CD14-positive monocyte (primary cell): ENCODE data around the gene SULT1E1. TPM values are rescaled to one million over a fixed set of nuclear protein-coding genes. Genes with fewer than 3 reads are reported as not detected.
A peak's percentile ranks its signal among the peaks of the same experiment; 100 is the strongest.

Source experiments
- DNase-seq, 3 donors: peaks; one replicate each; pipeline ENCODE4 v3.0.0-alpha.2; 2011 to 2022
- H2AFZ ChIP-seq: 2 replicates; pipeline ENCODE4 v1.6.0; 2012; ENCODE audit warnings: mild to moderate bottlenecking, low read depth, low read length, inconsistent platforms; ENCODE audit not compliant: insufficient read depth, poor library complexity, severe bottlenecking
- H3K27ac ChIP-seq, 2 donors: 1 replicate in 1 of 2; 2 replicates in 1 of 2; pipeline ENCODE4 v1.5.1; 2012 to 2013; ENCODE audit warnings: low read length in 2 of 2, control low read depth in 1 of 2, inconsistent platforms in 1 of 2, low read depth in 1 of 2, mild to moderate bottlenecking in 1 of 2
- H3K27me3 ChIP-seq, 2 donors: one replicate each; pipeline versions ENCODE4 v1.6.0 to v1.6.1; 2011 to 2013; ENCODE audit warnings: low read length in 2 of 2; ENCODE audit not compliant: control insufficient read depth in 2 of 2, insufficient read depth in 2 of 2
- H3K36me3 ChIP-seq, 2 donors: replicated peaks in 1 of 2; 1 replicate in 1 of 2; 2 replicates in 1 of 2; pipeline versions ENCODE4 v1.5.1 to v1.6.1; 2012 to 2013; ENCODE audit warnings: low read length in 2 of 2, control low read depth in 1 of 2, inconsistent platforms in 1 of 2, mild to moderate bottlenecking in 1 of 2; ENCODE audit not compliant: insufficient read depth in 2 of 2, control insufficient read depth in 1 of 2
- H3K4me1 ChIP-seq, 2 donors: 1 replicate in 1 of 2; 2 replicates in 1 of 2; pipeline versions ENCODE4 v1.5.1 to v1.6.1; 2012 to 2013; ENCODE audit warnings: low read length in 2 of 2, control low read depth in 1 of 2, inconsistent platforms in 1 of 2, mild to moderate bottlenecking in 1 of 2, moderate library complexity in 1 of 2; ENCODE audit not compliant: insufficient read depth in 2 of 2, control insufficient read depth in 1 of 2
- H3K4me2 ChIP-seq: replicated peaks from 2 replicates; pipeline ENCODE3; 2012; ENCODE audit warnings: low read length, moderate library complexity, mild to moderate bottlenecking; ENCODE audit not compliant: poor library complexity, severe bottlenecking; ENCODE audit errors: extremely low read depth
- H3K4me3 ChIP-seq, 3 experiments: fragments of 200-600 bp in 1 of 3; sonication (generic) in 1 of 3; replicated peaks in 1 of 3; 1 replicate in 2 of 3; 2 replicates in 1 of 3; pipeline ENCODE4 v1.5.1; 2011 to 2013; ENCODE audit warnings: low read length in 3 of 3, mild to moderate bottlenecking in 3 of 3, control low read depth in 2 of 3, low read depth in 2 of 3, inconsistent platforms in 1 of 3, moderate library complexity in 1 of 3
- H3K79me2 ChIP-seq: 2 replicates; pipeline ENCODE4 v1.6.0; 2012; ENCODE audit warnings: mild to moderate bottlenecking, control low read depth, inconsistent platforms, low read length, moderate library complexity; ENCODE audit not compliant: insufficient read depth
- H3K9ac ChIP-seq: 2 replicates; pipeline ENCODE4 v1.6.0; 2017; ENCODE audit warnings: low read length, mild to moderate bottlenecking; ENCODE audit not compliant: insufficient read depth, poor library complexity, severe bottlenecking
- H3K9me3 ChIP-seq, 2 donors: replicated peaks in 1 of 2; 1 replicate in 1 of 2; 2 replicates in 1 of 2; pipeline versions ENCODE4 v1.5.1 to v1.6.1; 2012 to 2013; ENCODE audit warnings: low read length in 2 of 2, control low read depth in 1 of 2; ENCODE audit not compliant: control insufficient read depth in 1 of 2, insufficient read depth in 1 of 2
- H4K20me1 ChIP-seq: 2 replicates; pipeline ENCODE4 v1.6.0; 2012; ENCODE audit warnings: mild to moderate bottlenecking, low read length, control low read depth, moderate library complexity; ENCODE audit not compliant: insufficient read depth
- H3K27ac Mint-ChIP-seq, 7 donors: one replicate each; pipeline ENCODE4 v1.8.0; 2020; ENCODE audit warnings: mild to moderate bottlenecking in 7 of 7, mixed read lengths in 7 of 7, moderate library complexity in 6 of 7, inconsistent platforms in 2 of 7
- H3K27me3 Mint-ChIP-seq, 3 donors: one replicate each; pipeline ENCODE4 v1.8.0; 2021 to 2022; ENCODE audit warnings: low read depth in 3 of 3, mild to moderate bottlenecking in 3 of 3, mixed read lengths in 3 of 3, moderate library complexity in 3 of 3, inconsistent platforms in 1 of 3
- H3K36me3 Mint-ChIP-seq, 2 donors: one replicate each; pipeline ENCODE4 v1.8.0; 2020; ENCODE audit warnings: mixed read lengths in 2 of 2, inconsistent platforms in 1 of 2, mild to moderate bottlenecking in 1 of 2
- H3K4me1 Mint-ChIP-seq: one replicate; pipeline ENCODE4 v1.8.0; 2020; ENCODE audit warnings: mild to moderate bottlenecking, mixed read lengths
- H3K4me3 Mint-ChIP-seq, 2 donors: one replicate each; pipeline ENCODE4 v1.8.0; 2020; ENCODE audit warnings: mild to moderate bottlenecking in 2 of 2, mixed read lengths in 2 of 2, moderate library complexity in 1 of 2
- H3K9me3 Mint-ChIP-seq, 7 donors: one replicate each; pipeline ENCODE4 v1.8.0; 2020 to 2022; ENCODE audit warnings: mixed read lengths in 7 of 7, mild to moderate bottlenecking in 6 of 7, moderate library complexity in 6 of 7, inconsistent platforms in 2 of 7
- WGBS: methylation state at CpG from one replicate; pipeline ENCODE4 v1.1.5; 2013; ENCODE audit warnings: missing lambda C conversion rate; ENCODE audit not compliant: insufficient coverage; 5-methylcytosine and 5-hydroxymethylcytosine counted together
- intact Hi-C, 2 donors: fragments of 100-400 bp; cut with micrococcal nuclease; formaldehyde crosslinking; loops; one replicate each; pipeline versions ENCODE4 v1.15.0 to v1.15.1; 2023
- polyA plus RNA-seq, 3 donors: library from polyadenylated mRNA; depleted of rRNA in 1 of 3; unstranded in 2 of 3; stranded (reverse) in 1 of 3; fragments of 300-500 nt in 2 of 3; fragments of >200 nt in 1 of 3; fragmentation: Illumina TruSeq in 2 of 3; gene quantifications; 1 replicate in 2 of 3; 2 replicates in 1 of 3; pipeline ENCODE4 v1.2.3, GENCODE V29; 2012 to 2021
- TF ChIP-seq, protein P1 (sequence below): fragments of 200-600 bp; IDR thresholded peaks from one replicate; pipeline ENCODE4 v1.8.0; 2022; ENCODE audit warnings: antibody characterized with exemption, mild to moderate bottlenecking

The SULT1E1 gene
- polyA plus RNA-seq, 3 donors = not detected

DNA sequence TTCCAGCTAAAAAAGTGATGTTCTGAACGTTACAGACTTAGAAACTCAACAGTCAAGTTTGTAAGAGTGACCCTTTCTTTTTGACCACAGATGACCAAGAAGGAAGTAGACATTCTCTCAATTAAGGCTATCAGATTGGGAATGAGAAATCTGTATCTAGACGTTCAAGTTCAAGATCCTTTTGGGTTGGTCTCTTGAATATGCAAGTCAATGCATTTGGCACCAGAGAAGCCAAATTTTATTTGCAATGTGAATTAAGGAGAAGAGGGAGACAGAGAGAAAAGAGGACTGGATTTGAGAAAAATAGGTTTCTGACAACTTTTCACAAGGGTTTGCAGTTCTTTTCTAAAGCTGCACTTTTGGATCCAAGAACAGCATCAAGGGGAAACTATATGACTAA is 17.5 kb upstream of the SULT1E1 start:
- TF ChIP-seq, protein P1, sequence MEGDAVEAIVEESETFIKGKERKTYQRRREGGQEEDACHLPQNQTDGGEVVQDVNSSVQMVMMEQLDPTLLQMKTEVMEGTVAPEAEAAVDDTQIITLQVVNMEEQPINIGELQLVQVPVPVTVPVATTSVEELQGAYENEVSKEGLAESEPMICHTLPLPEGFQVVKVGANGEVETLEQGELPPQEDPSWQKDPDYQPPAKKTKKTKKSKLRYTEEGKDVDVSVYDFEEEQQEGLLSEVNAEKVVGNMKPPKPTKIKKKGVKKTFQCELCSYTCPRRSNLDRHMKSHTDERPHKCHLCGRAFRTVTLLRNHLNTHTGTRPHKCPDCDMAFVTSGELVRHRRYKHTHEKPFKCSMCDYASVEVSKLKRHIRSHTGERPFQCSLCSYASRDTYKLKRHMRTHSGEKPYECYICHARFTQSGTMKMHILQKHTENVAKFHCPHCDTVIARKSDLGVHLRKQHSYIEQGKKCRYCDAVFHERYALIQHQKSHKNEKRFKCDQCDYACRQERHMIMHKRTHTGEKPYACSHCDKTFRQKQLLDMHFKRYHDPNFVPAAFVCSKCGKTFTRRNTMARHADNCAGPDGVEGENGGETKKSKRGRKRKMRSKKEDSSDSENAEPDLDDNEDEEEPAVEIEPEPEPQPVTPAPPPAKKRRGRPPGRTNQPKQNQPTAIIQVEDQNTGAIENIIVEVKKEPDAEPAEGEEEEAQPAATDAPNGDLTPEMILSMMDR = no peak
- DNase-seq = no peak
- Mint-ChIP-seq H3K9me3 (peaks cover 0 to 4% (median 0%) of the 10 kb centered on the region in 7 donors), H3K36me3 (no peaks in the 10 kb centered on the region), H3K4me3 (no peak overlapping the region), H3K4me1 (peaks cover 5% of the 10 kb centered on the region), H3K27me3 (no peaks in the 10 kb centered on the region), H3K27ac (no peak overlapping the region)
- H3K9me3 ChIP-seq = no peaks in the 10 kb centered on the region
- intact Hi-C loops = no loop called here
- H4K20me1 ChIP-seq = no peaks in the 10 kb centered on the region
- H2AFZ ChIP-seq = peak overlapping the region; percentile 27
- no peaks in the 10 kb centered on the region for H3K36me3 ChIP-seq
- no peaks in the 10 kb centered on the region for H3K79me2 ChIP-seq
- H3K4me2 ChIP-seq = no peak overlapping the region
- no peak overlapping the region for H3K9ac ChIP-seq
- H3K27ac ChIP-seq = no peak overlapping the region
- WGBS = 60% methylated on average over 1 of the region's 2 CpGs
- H3K4me1 ChIP-seq = no peaks in the 10 kb centered on the region
- no peak overlapping the region for H3K4me3 ChIP-seq
- H3K27me3 ChIP-seq = no peaks in the 10 kb centered on the region

DNA sequence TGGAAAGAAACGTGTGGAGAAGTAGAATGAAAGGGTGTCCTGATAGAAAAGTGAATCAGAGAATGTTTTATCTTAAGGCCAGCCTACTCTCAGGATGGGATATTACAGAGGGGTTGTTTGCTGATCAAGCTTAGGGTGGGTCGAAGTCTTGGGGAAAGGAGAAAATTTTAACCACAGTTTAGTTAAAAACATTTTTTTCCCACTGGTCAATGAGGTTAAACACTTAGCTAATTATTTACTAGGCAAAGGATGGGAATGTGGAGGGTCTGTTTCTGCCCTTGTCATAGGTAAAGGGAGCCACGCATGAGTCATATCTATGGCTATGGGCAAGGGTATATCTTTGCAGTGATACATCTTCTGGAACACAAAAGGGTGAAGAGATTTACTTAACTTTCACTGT is 16.1 kb upstream of the SULT1E1 start:
- H3K4me2 ChIP-seq = no peak overlapping the region
- intact Hi-C loops = no loop called here
- H3K9me3 ChIP-seq = no peaks in the 10 kb centered on the region
- TF ChIP-seq, protein P1 = no peak
- no peaks in the 10 kb centered on the region for H3K4me1 ChIP-seq
- no peak overlapping the region for H3K4me3 ChIP-seq
- Mint-ChIP-seq H3K27me3 (no peaks in the 10 kb centered on the region), H3K36me3 (no peaks in the 10 kb centered on the region), H3K4me3 (no peak overlapping the region), H3K27ac (no peak overlapping the region), H3K4me1 (peaks cover 5% of the 10 kb centered on the region), H3K9me3 (peaks cover 0 to 8% (median 3%) of the 10 kb centered on the region in 7 donors)
- H2AFZ ChIP-seq = no peak overlapping the region
- H3K9ac ChIP-seq = no peak overlapping the region
- H3K27me3 ChIP-seq = no peaks in the 10 kb centered on the region
- H4K20me1 ChIP-seq = no peaks in the 10 kb centered on the region
- H3K79me2 ChIP-seq = no peaks in the 10 kb centered on the region
- DNase-seq = no peak
- no CpG with 5 or more reads among the region's 3 CpGs for WGBS
- H3K27ac ChIP-seq = no peak overlapping the region
- H3K36me3 ChIP-seq = no peaks in the 10 kb centered on the region
